Esophagus squamous epithelium (tissue), 5 donors: ENCODE data around the gene CAPN5. TPM values are rescaled to one million over a fixed set of nuclear protein-coding genes. Genes with fewer than 3 reads are reported as not detected.
A peak's percentile ranks its signal among the peaks of the same experiment; 100 is the strongest.

ENCODE experiments used
- DNase-seq: peaks from one replicate; lab custom pipeline; 2025; lab: John Stamatoyannopoulos, UW
- H3K27ac ChIP-seq, 4 donors: fragments of 200-600 bp; sonication (generic); one replicate each; pipeline ENCODE4 v1.5.1; 2016 to 2019; ENCODE audit warnings: mild to moderate bottlenecking in 1 of 4
- H3K27me3 ChIP-seq, 4 donors: fragments of 200-600 bp; sonication (generic); 1 replicate in 3 of 4; 2 replicates in 1 of 4; pipeline versions ENCODE4 v1.5.1 to v1.6.0; 2017 to 2021; ENCODE audit warnings: antibody characterized with exemption in 1 of 4
- H3K36me3 ChIP-seq, 3 donors: fragments of 200-600 bp; sonication (generic); one replicate each; pipeline ENCODE4 v1.5.1; 2016 to 2019
- H3K4me1 ChIP-seq, 3 donors: fragments of 200-600 bp; sonication (generic); one replicate each; pipeline ENCODE4 v1.5.1; 2017 to 2019
- H3K4me3 ChIP-seq, 4 donors: fragments of 200-600 bp; sonication (generic); 1 replicate in 3 of 4; 2 replicates in 1 of 4; pipeline ENCODE4 v1.5.1; 2016 to 2019; ENCODE audit warnings: mild to moderate bottlenecking in 2 of 4, moderate library complexity in 1 of 4
- H3K9me3 ChIP-seq, 3 donors: fragments of 200-600 bp; sonication (generic); one replicate each; pipeline ENCODE4 v1.5.1; 2016 to 2019
- CTCF ChIP-seq, 6 experiments: fragments of 450-650 bp in 4 of 6; fragments of 200-600 bp in 2 of 6; sonication (generic) in 2 of 6; IDR thresholded peaks; one replicate each; pipeline ENCODE4 v1.5.1; 2016 to 2019; ENCODE audit warnings: antibody characterized with exemption in 6 of 6, mild to moderate bottlenecking in 4 of 6, moderate library complexity in 4 of 6
- POLR2A ChIP-seq, 4 donors: fragments of 450-650 bp; IDR thresholded peaks; one replicate each; pipeline ENCODE4 v1.6.1; 2017; ENCODE audit warnings: antibody characterized with exemption in 4 of 4, mild to moderate bottlenecking in 4 of 4, moderate library complexity in 3 of 4
- WGBS, 2 donors: methylation state at CpG; one replicate each; pipeline ENCODE4 v1.1.5; 2018; 5-methylcytosine and 5-hydroxymethylcytosine counted together
- intact Hi-C: fragments of 100-400 bp; cut with DNase I; formaldehyde crosslinking; loops from one replicate; pipeline ENCODE4 v1.15.0; 2022
- total RNA-seq, 4 donors: library from RNA; depleted of rRNA; stranded (reverse); fragments of >200 nt; gene quantifications; one replicate each; pipeline ENCODE4 v1.1.0, GENCODE V29; 2016
- donor health status: DM: yes; HTN: yes; CAD: no.

CAPN5 gene
- total RNA-seq, 4 donors from 2014 or later, result 9.3 to 63.2 (median 13.5) TPM

- DNase-seq, result no peak
- TF ChIP-seq CTCF (IDR thresholded peaks at IDR 0.05) (no peak), POLR2A (IDR thresholded peaks at IDR 0.05) (no peak)
- H3K36me3 ChIP-seq, result no peaks in the 10 kb centered on the region
- H3K4me3 ChIP-seq, result no peak overlapping the region
- intact Hi-C loops, result no loop called here
- no peaks in the 10 kb centered on the region for H3K9me3 ChIP-seq
- WGBS, 2 donors, result 90 to 93% methylated on average over 3 of the region's 3 CpGs
- peaks cover 0 to 23% (median 0%) of the 10 kb centered on the region in 4 donors for H3K27me3 ChIP-seq
- peaks cover 0 to 38% (median 0%) of the 10 kb centered on the region in 3 donors for H3K4me1 ChIP-seq
- no peak overlapping the region for H3K27ac ChIP-seq
Observed at GRCh38 chr11:77031599-77031998, 35.2 kb upstream of the CAPN5 start.

- no peaks in the 10 kb centered on the region for H3K36me3 ChIP-seq
- no peak for TF ChIP-seq CTCF (IDR thresholded peaks at IDR 0.05)
- H3K4me3 ChIP-seq, result peak overlapping the region in 2 of 4 donors; percentile 4 to 21
- no peak overlapping the region for H3K27ac ChIP-seq
- peaks cover 7 to 33% (median 8%) of the 10 kb centered on the region in 3 donors for H3K4me1 ChIP-seq
- 74 to 88% methylated on average over 2 of the region's 2 CpGs for WGBS, 2 donors
- H3K27me3 ChIP-seq, result peaks cover 0 to 46% (median 2%) of the 10 kb centered on the region in 4 donors
- no peaks in the 10 kb centered on the region for H3K9me3 ChIP-seq
- no peak for DNase-seq
- intact Hi-C loops, result no loop called here
Observed at GRCh38 chr11:77035039-77035438, 31.7 kb upstream of the CAPN5 start.

- Histone ChIP-seq H3K4me3 (peak overlapping the region in 1 of 4 donors; percentile 21), H3K27me3 (peaks cover 0 to 47% (median 2%) of the 10 kb centered on the region in 4 donors), H3K27ac (no peak overlapping the region), H3K9me3 (no peaks in the 10 kb centered on the region), H3K4me1 (peaks cover 9 to 33% (median 9%) of the 10 kb centered on the region in 3 donors), H3K36me3 (no peaks in the 10 kb centered on the region)
- 14 to 23% methylated on average over 5 of the region's 5 CpGs for WGBS, 2 donors
- intact Hi-C loops, result no loop called here
- no peak for DNase-seq
- no peak for TF ChIP-seq POLR2A (IDR thresholded peaks at IDR 0.05)
- no peak for TF ChIP-seq CTCF (IDR thresholded peaks at IDR 0.05)
Observed at GRCh38 chr11:77035580-77035979, 31.2 kb upstream of the CAPN5 start.

- Histone ChIP-seq H3K27ac (no peak overlapping the region), H3K27me3 (peaks cover 0 to 47% (median 2%) of the 10 kb centered on the region in 4 donors), H3K9me3 (no peaks in the 10 kb centered on the region), H3K36me3 (no peaks in the 10 kb centered on the region), H3K4me3 (no peak overlapping the region), H3K4me1 (peaks cover 9 to 25% (median 9%) of the 10 kb centered on the region in 3 donors)
- intact Hi-C loops, result no loop called here
- TF ChIP-seq POLR2A (IDR thresholded peaks at IDR 0.05) (no peak), CTCF (IDR thresholded peaks at IDR 0.05) (no peak)
- WGBS, 2 donors, result 49 to 59% methylated on average over 5 of the region's 5 CpGs
- DNase-seq, result no peak
Observed at GRCh38 chr11:77036398-77036797, 30.4 kb upstream of the CAPN5 start.

- peaks cover 0 to 50% (median 2%) of the 10 kb centered on the region in 4 donors for H3K27me3 ChIP-seq
- intact Hi-C loops, result no loop called here
Observed at GRCh38 chr11:77037057-77037456, 29.7 kb upstream of the CAPN5 start.

More at GRCh38 chr11:77037057-77037456, 29.7 kb upstream of the CAPN5 start:
- no peak overlapping the region for H3K27ac ChIP-seq
- 73 to 79% methylated on average over 10 of the region's 10 CpGs for WGBS, 2 donors
- no peak overlapping the region for H3K4me3 ChIP-seq
- no peak for TF ChIP-seq CTCF (IDR thresholded peaks at IDR 0.05)
- TF ChIP-seq POLR2A (IDR thresholded peaks at IDR 0.05), result no peak
- DNase-seq, result no peak
- H3K9me3 ChIP-seq, result no peaks in the 10 kb centered on the region
- peaks cover 9 to 23% (median 9%) of the 10 kb centered on the region in 3 donors for H3K4me1 ChIP-seq
- no peaks in the 10 kb centered on the region for H3K36me3 ChIP-seq
